Smooth muscle cell of the pulmonary artery (primary cell): ENCODE results near the gene ADCYAP1R1. TPM values are rescaled to one million over a fixed set of nuclear protein-coding genes. Genes with fewer than 3 reads are reported as not detected.

ENCODE experiments used
- total RNA-seq: library from RNA; depleted of rRNA; stranded (reverse); fragments of >200 nt; gene quantifications from 2 replicates; pipeline ENCODE4 v1.2.3, GENCODE V29; 2014

Gene ADCYAP1R1
- not detected in 2 replicates for total RNA-seq

DNA sequence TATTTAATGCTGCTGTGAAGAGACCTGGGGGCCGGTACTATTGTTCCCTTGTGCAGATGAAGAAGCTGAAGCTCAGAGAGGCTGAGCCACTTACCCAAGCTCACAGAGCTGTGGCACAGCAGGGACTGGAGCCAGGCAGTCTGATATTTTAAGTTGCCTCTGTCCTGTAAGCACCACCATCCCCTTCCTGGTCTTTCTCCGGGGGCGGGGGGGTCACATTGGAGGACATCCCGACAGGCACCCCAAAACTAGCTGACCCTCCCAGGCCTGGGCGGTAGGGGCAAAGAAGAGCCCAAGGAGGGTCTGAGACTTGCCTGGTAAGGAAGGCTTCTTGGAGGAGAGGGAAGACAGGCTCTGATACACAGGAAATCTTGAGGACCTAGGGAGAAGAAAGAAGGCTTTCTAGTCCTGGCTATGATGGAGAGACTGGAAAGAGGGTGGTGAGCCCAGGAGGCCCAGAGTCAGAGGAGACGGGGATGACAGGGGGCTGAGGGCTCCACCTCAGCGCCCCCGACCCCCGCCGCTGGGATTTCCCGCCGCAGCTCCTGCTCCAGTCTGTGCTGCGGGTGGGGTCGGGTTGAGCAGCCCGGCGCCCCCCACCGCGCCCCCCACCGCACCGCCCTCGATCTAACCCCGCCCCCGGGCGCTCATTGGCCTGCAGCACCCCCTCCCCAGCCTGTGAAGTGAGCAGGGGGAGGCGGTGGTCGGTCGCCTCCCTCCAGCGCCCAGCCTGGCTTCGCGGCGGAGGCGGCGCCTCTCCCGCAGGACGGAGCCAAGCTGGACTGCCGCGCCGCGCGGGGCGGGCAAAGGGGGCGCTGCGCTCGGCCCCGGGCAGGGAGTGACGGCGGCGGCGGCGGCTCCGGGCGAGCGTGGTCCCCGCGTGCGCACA, at the start of gene ADCYAP1R1:
ADCYAP1R1 (plus strand) TSS at position 711 of the 889 bp plus-strand sequence. CDS start 10,957 bp downstream, outside the sequence.

Other genes starting within 250 kb of the ADCYAP1R1 start
- 71.5 and 335 TPM in 2 replicates for gene AQP1, start 140.5 kb upstream of the ADCYAP1R1 start, total RNA-seq
- gene GHRHR, start 88.4 kb upstream of the ADCYAP1R1 start, total RNA-seq = not detected in 2 replicates